ENCODE data around the gene TOR3A. TPM values are rescaled to one million over a fixed set of nuclear protein-coding genes. Genes with fewer than 3 reads are reported as not detected.
A peak's percentile ranks its signal among the peaks of the same experiment; 100 is the strongest.
"Not testable (repeated sequence)": the region's sequence is repeated elsewhere in the genome, so short reads cannot be mapped to it uniquely, and the experiment has no call there.

The TOR3A gene, protein sequence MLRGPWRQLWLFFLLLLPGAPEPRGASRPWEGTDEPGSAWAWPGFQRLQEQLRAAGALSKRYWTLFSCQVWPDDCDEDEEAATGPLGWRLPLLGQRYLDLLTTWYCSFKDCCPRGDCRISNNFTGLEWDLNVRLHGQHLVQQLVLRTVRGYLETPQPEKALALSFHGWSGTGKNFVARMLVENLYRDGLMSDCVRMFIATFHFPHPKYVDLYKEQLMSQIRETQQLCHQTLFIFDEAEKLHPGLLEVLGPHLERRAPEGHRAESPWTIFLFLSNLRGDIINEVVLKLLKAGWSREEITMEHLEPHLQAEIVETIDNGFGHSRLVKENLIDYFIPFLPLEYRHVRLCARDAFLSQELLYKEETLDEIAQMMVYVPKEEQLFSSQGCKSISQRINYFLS
- total RNA-seq: 13.8 TPM

DNA sequence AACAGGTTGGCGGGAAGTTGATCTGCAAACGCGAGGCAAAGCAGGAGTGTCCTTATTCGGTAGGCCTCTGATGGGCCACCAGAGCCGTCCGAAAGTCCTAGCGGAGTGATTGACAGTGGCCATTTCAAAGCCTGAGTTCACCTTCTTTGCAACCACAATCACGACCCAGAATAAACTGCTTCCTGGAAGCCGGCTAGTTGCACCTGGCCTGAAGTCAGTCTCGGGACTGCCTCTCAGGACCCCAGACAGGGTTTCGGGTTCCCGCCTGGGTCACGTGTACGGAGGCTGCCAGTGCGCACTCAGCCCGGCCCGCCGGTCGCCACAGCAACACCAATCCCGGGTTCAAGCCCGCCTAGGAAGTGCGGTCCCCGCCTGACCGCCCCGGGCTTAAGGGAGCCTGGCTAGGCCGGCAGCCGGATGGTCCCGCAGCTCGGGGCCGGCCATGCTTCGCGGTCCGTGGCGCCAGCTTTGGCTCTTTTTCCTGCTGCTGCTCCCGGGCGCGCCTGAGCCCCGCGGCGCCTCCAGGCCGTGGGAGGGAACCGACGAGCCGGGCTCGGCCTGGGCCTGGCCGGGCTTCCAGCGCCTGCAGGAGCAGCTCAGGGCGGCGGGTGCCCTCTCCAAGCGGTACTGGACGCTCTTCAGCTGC lies at the start of gene TOR3A:
TOR3A (plus strand) TSS at position 384 of the 646 bp plus-strand sequence; CDS start at position 443, 59 bp downstream.
- ATAC-seq: peak; percentile 90

DNA sequence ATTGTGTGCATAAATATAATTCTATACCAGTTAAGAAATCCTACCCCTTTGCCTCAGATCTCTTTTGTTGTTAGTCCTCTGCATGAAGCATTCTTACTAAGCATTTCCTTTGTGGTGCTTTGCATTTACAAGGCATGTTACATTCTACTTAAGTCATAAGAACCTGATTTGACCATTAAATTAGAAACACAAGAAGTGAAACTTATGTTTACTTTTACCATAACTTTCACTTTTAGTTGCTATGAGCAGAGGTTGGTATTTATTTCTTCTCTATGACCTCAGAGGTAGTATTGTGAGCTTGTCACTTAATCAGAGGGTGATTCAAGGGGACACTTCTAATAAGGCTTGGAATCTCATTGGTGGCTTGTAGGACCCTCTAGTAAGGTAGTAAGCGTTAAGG lies 47.1 kb upstream of the TOR3A start:
- ATAC-seq (no peak), DNase-seq (ENCODE audit: low spot score) (no peak)

More for the DNA sequence above, at the start of gene TOR3A:
- DNase-seq (ENCODE audit: low spot score): peak; percentile 99

DNA sequence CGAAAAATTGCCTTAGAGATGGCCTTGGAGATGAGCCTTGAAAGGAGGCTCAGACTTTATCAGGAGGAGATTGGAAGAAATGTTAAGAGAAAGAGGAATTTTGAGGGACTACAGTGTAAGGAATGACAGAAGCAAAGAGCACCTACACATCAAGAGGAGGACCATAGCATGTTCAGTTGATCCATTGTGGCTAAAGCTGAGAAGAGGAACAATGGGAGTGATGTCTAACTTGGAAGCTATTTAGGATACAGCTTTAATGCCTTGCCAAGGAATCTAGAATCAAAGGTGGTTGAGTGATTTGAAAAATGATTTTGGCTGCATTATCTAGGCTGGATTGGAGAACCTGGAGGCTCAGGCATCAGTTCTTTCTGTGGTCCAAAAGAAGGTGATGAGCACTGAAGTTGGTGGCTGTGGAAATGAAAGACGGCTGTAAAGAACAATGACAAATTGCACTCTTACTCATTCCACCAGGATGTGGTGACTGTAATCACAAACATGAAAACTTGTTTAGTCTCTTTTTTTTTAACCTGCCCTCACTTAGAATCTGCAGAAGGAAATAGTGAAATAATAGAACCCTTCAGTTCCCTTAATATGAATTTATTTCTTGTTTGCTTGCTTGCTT lies 44.9 kb upstream of the TOR3A start:
- DNase-seq (ENCODE audit: low spot score) (no peak), ATAC-seq (no peak)

DNA sequence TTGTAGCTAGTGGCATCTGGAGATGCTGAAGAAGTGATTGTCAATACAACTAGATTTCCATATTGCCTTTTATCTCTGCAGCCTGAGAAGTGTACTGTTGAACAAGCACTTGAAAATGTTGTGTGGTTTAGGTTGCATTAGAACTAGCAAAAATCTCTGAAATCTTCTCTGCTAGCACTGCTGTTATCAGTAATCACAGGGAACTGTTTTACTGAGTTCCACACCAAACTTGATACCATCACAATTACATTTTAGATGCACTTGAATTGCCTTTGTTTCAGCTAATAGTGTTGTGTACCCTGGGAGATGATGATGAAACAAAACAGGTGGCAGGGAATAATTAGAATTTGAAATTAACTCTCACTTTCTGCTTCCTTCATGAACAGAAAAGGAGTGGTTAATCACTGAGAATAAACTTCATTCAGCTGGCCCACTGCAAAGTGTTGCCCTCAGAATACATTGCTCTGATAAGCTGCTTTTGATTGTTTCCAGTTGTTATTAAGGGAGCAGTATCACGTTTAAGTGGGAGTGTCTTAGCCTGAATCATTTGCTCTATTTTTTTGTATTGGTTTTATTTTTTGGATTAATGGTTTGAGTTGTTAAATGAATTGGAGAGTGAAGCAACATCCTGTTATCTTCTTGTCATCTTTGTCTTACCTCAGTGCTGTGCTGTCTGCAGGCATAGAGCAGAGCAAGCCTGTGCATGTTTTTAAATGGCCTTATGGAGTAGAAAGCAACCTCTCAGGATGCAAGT lies 43.2 kb upstream of the TOR3A start:
- no peak for DNase-seq (ENCODE audit: low spot score)
- no peak for ATAC-seq

DNA sequence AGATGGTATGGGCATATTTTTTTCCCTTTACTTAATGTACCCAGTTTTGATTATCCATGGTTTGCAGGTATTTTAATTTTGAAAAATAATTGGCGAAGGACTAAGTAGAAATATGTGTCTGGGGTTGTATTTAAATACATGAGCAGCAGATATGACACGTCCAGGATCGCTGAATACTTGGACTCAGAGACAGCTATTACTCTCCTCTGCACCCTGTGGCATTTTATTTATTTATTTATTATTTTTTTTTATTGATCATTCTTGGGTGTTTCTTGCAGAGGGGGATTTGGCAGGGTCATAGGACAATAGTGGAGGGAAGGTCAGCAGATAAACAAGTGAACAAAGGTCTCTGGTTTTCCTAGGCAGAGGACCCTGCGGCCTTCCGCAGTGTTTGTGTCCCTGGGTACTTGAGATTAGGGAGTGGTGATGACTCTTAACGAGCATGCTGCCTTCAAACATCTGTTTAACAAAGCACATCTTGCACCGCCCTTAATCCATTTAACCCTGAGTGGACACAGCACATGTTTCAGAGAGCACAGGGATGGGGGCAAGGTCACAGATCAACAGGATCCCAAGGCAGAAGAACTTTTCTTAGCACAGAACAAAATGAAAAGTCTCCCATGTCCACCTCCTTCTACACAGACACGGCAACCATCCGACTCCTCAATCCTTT lies 42.2 kb upstream of the TOR3A start:
- DNase-seq (ENCODE audit: low spot score); ATAC-seq: not testable (repeated sequence)

DNA sequence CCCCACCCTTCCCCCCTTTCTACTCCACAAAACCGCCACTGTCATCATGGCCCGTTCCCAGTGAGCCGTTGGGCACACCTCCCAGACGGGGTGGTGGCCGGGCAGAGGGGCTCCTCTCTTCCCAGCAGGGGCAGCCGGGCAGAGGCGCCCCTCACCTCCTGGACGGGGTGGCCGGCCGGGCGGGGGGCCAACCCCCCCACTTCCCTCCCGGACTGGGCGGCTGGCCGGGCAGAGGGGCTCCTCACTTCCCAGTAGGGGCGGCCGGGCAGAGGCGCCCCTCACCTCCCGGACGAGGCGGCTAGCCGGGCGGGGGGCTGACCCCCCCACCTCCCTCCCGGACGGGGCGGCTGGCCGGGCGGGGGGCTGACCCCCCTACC lies 41.7 kb upstream of the TOR3A start:
- ATAC-seq; DNase-seq (ENCODE audit: low spot score): not testable (repeated sequence)

DNA sequence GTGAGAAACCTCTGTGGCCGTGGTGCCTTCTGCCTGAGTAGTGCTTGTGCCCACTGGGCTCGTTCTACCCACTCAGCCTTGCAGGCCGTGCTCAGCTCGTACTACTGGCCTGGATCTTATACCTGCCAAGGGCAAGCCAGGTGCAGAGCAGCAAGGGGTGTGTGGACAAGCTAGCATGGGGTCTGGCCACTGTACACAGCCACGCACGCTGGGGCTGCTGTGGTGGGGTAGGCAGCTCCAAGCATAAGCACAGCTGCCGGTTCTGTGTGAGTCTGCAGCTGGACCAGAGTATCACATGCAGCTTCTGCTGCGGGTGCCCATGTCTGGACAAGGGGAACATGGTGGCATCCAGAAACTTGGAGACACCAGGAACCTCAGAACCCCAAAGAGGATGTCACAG lies 39.8 kb upstream of the TOR3A start:
- no peak for ATAC-seq

DNA sequence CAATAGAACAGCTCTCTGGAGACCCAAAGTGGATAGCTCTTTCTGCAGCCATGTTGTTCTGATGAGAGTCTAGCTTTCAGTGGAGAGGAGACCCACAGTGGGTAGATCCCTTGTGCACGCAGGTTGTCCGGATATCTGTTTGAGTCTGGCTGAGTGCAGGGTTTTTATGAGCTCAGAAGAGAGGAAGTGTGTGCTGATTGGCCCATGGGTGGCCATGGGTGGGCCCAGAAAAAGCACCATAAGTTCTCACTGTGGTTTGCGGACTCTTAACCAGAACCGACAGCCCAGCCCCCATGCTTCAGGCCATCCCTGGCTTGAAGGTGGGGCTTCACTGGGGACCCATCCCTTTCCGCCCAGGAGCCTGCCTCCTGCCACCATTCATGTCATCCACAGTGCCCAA lies 39.2 kb upstream of the TOR3A start:
- ATAC-seq (no peak), DNase-seq (ENCODE audit: low spot score) (no peak)

More for the DNA sequence above, 39.8 kb upstream of the TOR3A start:
- DNase-seq (ENCODE audit: low spot score): no peak

DNA sequence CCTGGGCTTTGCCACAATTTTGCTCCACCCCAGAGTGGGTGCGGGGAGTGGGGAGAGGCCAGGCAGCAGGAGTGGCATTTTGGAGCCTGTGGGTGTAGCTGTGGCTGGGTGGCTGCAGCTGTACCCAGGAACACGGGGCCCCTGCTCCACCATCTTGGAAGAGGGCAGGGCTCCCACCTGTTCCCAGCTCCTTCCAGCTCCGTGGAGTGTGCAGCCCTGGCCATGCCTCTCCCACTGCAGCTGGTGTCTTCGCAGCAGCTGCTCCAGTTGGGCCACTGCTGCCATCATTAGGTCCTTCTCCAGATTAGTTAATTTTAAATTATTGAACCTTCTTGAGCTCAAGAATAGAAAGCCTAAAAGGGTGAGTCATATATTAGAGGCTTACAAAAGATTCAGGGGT lies 38.6 kb upstream of the TOR3A start:
- DNase-seq (ENCODE audit: low spot score): no peak
- no peak for ATAC-seq

DNA sequence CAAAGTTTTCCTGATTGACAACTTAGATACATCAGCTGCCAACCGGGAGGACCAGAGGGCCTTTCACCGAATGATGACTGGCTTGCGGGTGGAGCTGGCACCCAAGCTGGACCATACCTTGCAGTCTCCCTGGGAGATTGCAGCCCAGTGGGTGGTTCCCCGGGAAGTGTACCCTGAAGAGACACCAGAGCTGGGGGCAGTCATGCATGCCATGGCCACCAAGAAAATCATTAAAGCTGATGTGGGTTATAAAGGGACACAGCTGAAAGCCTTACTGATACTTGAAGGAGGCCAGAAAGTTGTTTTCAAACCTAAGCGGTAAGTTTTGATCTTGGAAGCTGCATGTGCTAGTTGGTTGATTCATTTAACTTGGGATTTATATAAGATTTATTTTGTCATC lies 38.0 kb upstream of the TOR3A start:
- DNase-seq (ENCODE audit: low spot score): no peak
- ATAC-seq: no peak

DNA sequence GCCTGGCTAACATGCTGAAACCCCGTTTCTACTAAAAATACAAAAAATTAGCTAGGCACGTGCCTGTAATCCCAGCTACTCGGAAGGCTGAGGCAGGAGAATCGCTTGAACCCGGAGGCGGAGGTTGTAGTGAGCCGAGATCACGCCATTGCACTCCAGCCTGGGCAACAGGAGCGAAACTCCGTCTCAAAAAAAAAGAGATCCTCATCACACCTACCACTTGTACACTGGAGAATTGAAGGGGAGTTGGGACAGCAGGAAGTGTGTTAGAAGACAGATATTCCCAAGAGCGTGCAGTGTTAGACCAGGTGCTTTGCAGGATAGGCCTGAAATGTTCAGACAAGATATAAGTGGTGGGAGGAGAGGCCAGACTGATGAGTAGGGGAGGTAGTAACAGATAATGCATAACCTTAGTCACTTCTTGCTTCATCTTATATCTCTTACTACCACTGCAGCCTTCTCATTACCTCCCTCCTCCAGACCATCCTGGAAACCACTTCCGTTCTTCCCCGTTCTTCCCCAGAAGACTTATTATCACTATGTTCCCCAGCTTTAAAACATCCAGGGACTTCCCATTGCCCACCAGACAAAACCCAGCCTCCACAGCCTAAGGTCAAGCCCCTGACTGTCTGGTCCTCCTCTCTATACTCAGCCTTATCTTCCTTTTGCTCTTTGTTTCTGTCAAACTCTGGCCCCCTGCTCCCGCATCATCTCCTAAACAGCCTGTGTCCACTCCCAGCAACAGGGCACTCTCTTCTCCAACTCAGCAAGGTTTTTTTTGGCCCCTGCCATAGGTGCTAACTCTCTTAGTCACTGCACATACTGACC lies 34.8 kb upstream of the TOR3A start:
- DNase-seq (ENCODE audit: low spot score) (no peak), ATAC-seq (no peak)

DNA sequence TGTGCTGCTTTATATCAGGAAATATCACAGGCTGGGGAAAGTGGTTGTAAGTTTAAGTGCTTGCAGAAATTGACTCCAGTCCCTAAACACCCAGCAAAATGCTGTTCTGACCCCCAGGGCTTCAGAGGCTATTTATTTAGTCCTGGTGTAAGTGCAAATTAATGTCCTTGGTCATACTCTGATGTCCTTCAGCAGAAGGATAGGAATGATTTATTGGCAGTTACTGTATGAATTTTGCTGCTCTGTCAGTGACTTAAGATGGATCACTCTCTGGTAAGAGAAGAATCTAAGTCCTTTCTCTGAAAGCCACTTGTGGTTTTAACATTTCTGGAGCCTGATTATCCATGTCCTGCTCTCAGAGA lies 34.3 kb upstream of the TOR3A start:
- no peak for ATAC-seq

DNA sequence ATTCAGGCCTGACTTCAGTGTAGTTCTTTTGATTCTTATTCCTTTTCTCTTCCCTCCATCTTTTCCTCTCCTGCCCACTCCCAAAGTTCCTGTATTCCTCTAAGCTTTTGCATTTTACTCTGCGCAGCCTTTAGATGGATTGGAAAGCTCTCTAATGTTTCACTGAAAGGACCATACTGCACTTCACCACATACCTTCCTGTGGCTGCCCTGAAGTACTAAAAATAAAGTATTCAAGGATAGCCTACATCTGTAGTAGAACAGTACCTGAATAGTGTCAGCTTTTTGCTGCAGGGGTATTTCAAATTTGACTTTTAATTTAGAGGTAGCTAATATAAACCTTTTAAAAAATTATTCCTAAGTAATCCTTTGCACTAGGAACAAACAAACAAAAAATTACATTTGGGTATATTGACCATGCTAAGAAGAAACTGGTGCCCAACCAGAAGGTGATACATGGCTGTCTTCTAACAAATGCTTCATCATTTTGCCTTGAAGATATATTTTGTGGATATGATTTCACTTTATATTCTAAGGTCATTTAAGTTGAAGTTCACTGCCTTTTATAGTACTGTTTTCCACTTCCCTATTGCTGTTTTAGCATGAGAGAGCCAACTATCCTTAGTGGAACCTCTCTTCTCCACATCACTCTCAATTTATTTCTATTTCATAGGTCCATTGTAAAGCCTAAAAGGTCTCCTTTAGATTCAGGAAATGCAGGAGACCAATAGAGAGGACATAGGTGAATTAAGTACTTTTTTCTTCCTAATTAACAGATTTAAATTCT lies 33.3 kb upstream of the TOR3A start:
- ATAC-seq: no peak
- no peak for DNase-seq (ENCODE audit: low spot score)

More for the DNA sequence above, 34.3 kb upstream of the TOR3A start:
- DNase-seq (ENCODE audit: low spot score): no peak

DNA sequence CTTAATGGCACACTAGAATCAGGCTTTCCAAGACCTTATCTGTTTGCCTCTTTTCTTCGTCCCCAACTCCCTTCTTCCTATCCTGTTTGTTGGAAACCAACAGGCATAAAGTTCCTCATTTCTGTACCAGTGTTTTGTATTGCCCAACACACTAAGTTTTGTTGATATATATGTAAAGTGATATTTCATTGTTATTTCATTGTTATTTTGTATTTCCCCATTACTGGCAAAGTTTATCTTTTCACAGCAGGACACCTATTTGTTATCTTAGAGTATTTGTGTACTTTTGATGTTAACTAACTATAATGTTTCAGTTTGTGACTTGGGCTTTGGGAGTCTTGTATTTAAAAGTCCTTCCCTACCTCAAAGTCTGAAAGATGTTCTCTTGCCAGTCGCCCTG lies 29.1 kb upstream of the TOR3A start:
- DNase-seq (ENCODE audit: low spot score) (no peak), ATAC-seq (no peak)

DNA sequence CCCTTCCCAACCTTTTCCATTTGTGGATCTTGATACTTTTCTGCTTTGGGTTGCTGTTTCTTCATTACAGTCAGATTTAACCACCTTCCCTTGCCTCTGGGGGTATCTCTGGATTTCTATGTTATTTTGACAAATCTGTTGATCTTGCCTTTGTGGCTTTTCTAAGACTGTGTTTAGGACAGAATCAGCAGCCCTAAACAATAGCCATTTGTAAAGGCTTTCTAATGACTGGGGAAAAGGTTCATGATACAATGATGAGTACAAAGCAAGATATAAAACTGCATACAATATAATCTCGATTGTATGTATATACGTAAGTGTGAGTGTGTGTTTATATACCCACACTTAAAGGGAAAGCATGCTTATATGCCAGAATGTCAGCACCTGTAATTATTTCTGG lies 28.4 kb upstream of the TOR3A start:
- no peak for DNase-seq (ENCODE audit: low spot score)
- no peak for ATAC-seq

DNA sequence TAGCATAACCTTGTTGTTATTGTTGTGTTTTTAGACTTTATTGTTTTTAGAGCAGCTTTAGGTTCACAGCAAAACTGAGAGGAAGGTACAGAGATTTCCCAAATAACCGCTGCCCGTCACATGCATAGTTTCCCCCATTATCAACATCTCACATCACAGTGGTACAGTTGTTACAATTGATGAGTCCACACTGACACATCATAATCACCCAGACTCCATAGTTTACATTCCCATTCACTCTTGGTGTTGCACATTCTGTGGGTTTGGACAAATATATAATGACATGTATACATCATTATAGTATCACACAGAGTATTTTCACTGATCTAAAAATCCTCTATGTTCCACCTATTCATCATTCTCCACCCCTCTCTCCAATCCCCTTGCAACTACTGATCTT lies 25.9 kb upstream of the TOR3A start:
- ATAC-seq (no peak), DNase-seq (ENCODE audit: low spot score) (no peak)

DNA sequence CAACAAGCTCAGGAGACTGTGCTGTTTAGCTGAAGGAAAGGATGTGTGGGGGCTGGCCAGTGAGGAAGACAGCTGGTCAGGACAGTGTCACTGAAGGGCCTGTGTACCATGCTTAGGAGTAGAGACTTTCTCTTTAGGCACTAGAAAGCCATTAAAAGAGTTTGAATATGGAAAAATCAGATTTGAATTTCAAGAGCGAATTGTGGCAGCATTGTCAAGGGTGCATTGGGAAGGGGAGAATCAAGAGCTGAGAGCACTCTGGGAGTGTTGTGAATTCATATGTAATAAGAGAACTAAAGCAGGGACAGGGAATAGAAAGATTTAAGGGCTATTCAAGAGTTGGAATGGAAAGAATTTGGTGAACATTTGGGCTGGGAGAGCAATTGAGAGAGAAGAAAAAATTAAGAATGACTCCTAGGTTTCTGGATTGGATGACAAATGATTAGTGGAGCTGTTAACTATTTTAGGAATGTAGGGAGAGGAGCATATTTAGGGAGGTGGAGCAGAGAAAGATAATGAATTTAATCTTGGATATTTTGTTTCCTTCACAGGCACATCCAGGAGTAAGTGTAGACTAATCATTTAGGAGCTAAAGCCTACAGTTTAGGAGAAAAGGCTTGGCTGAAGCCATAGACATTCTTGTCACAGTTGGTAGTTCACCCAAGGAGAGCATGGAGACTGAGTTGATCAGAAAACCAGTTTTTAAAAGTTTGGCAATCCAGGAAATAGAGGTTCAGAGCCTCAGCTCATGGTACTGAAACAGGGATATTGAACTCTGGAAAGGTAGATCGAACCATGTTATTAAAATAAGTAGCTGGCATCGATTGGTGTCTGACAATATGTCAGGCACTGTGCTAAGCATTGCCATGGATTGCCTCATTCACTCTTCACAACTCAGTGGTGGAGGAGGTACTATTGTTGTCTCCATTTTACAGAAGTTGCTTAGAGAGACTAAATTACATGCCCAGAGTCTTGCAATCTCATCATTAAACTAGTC lies 23.1 kb upstream of the TOR3A start:
- ATAC-seq: no peak
- no peak for DNase-seq (ENCODE audit: low spot score)

Data from left lobe of liver (tissue), 2 donors.